GM18868 (cell line): ENCODE measurements around the gene PHACTR3.

ENCODE experiments used
- ATAC-seq: cut with Tn5 transposase; IDR thresholded peaks from one replicate; pipeline ENCODE4 v1.9.1; 2021; ENCODE audit warnings: mild to moderate bottlenecking, moderate library complexity; ENCODE audit not compliant: unreplicated experiment

The PHACTR3 gene

DNA sequence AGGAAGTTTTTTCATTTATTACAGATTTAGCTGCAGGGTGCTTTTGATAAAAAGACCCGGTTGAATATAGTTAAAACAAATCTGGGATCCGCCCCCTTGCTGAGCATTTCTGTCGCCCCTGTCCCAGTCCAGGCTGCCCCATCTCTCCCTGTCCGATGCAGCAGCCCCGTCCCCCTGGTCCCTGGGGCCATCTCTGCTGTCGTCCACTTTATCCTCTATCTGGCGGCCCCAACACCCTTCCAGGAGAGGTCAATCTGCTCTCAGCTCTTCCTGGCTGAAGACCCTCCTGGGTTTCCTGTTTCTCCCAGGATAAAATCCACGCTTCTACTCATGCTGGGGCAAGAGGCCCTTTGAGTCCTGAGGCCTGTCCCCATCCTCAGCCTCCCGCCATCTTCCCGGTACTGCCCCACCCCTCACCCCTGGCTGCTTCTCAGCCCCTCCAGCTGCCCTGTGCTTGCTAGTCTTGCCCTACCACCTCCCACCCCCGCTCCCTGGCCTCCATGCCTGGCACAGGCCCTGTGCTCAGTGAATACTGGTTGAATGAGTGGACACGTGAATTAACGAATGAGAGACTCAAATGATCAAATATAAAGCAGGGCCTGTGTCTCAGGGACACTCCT lies 16.0 kb upstream of the PHACTR3 start:
- no peak for ATAC-seq

GRCh38 chr20:59589086-59589684 lies 15.2 kb upstream of the PHACTR3 start:
- ATAC-seq, result no peak

DNA sequence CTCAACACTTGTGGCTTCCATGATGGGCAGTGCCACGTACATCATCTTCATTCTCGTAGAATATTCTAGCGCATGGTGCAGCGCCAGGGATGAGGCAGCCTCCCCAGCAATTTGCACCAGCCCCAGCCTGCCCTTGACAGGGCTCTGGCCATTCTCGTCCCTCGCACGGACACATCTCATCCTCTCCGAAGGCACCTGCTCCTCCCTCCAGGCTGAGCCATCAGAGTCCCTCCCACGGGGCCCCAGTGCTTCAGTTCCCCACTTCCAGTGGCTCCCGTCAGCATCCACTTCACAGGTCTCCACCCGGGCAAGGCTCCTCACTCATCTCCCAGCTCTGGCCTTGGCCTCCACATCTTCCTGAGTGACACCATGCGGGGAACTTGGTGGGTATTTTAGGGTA lies 13.3 kb upstream of the PHACTR3 start:
- no peak for ATAC-seq

DNA sequence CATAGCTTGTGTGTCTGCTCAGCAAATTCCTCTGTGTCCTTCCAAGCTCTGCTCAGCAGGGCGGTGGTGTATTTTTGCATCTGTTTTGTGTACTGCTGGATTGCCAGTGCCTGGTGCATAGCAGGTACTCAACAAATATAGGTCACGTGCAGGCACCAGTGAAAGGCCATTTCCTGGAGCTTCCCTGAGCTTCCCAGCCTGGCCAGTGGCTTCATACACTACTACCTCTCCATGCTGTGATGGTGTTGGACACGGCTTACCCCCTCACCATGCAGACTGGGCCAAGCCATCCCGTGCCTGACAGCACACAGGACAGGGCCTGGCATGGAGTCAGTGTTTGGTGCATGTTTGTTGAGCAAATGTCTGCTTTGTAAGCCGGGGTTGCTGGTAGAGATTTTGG lies 7.7 kb upstream of the PHACTR3 start:
- ATAC-seq, result no peak

DNA sequence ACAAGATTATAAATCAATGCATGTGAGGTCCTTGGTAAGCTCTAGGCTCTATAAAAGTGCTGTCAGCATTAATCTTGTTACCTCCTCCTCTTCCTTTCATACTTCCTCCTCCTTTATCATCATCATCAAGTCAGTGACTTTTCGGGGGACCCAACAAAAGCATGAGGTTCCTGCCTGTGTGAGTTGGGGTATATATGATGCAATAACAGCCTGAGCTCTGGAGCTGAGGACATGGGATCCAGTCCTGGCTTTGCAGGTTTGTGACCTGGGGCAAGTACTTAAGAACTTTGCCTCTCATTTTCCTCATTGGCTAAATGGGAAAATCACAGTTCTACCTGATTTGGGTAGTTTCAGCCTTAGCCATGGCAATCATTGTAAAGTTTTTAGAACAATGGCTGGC lies 7.1 kb upstream of the PHACTR3 start:
- ATAC-seq, result no peak

- ATAC-seq, result peak; percentile 70
Observed at GRCh38 chr20:59598625-59599310, 5.6 kb upstream of the PHACTR3 start.

- no peak for ATAC-seq
Observed at GRCh38 chr20:59599941-59600340, 4.4 kb upstream of the PHACTR3 start.

DNA sequence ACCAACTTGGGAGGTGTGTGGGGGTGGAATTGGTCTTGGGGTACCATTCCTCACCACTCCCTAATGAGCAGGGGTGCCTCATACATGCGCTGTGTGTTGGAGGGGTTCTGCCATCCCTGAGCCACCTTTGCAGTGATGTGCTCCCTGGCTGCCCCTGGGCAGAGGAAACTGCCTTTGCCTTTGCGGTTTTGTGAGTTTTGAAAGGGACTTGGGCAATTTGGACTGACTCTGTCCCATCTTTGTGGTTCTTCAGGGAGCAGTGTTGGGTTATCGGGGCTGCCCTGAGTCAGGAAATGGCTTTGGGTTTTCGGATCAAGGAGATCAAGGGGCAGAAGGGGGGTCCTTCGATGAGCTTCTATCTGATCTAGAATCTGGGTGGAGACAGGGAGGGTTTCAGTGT lies 3.9 kb upstream of the PHACTR3 start:
- no peak for ATAC-seq

- ATAC-seq, result no peak
Observed at GRCh38 chr20:59602546-59603080, 1.7 kb upstream of the PHACTR3 start.

- ATAC-seq, result no peak
Observed at GRCh38 chr20:59603176-59603575, 1.2 kb upstream of the PHACTR3 start.

- ATAC-seq, result no peak
Observed at GRCh38 chr20:59604741-59605600, 631 bp downstream of the PHACTR3 start.

DNA sequence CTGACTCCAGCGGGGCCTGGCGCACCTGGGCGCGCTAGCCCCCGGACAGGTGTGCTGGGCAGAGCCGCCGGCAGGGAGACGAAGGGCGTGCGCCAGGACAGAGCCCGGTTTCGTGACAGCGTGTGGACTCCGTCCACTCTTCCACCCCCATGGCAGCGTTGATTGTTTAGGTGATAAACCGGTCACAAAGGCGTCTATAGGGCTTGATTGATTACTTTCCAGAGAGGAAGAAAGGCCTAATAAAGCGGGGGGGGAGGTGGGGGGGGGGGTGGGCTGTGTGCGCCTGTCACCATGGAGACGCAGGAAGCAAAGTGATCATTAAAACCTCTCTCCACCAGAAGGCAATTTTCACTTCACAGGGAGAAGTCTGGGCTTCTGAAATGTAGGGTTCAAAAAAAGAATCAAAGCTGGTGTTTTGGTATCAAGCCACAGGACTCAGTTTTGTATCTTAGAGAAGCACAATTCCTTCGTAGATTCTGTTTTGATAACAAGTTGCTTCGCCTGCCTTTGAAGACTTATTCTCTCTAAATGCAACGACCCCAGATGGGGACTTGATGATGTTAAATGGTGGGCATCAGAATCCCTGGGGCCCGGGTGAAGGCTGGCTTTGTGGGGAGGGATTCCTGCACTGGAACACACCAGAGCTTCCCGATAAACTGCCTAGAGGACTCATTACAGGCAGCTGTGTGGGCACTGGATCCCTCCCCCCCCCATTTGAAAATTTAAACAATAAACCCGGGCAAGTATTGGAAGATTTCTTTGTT lies 1.4 kb downstream of the PHACTR3 start:
- ATAC-seq, result no peak

DNA sequence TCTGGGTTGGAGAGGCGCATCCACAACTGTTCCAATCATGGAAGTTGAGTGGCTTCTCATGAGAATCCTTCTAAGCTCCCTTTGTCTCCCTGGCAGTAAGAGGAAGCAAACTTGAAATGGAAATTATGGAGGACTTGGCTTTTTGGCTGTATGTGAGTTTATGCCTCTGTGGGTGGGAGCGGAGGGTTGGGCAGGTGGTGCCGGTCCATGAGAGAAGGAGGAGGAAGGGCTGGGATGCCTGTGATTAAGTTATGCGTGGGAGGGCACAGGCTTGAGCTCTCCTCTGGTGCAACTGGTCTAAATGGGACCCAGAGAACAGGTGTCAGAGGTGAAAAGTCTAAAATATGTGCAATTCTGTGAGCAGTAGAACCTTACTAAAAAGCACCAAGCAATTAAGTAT lies 2.2 kb downstream of the PHACTR3 start:
- no peak for ATAC-seq

DNA sequence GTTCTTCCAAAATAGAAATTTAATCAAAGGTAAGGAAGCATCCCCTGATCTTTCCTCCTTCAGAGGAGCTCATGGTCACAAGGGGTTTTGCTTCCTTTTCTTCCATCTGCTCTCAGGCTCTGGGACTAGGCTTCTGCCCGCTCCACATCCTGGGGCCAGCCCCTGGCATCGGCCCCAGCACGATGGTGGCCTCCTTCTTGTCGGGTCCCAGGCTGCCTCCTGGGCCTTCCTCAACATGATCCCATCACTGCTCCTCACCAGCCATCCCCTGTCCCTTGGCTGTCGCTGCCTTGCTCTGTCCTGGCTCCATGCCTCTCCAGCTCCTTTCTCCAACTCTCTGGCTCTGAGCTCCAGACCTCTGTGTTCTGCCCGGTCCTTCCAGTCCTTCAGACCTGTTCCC lies 4.1 kb downstream of the PHACTR3 start:
- ATAC-seq, result no peak

DNA sequence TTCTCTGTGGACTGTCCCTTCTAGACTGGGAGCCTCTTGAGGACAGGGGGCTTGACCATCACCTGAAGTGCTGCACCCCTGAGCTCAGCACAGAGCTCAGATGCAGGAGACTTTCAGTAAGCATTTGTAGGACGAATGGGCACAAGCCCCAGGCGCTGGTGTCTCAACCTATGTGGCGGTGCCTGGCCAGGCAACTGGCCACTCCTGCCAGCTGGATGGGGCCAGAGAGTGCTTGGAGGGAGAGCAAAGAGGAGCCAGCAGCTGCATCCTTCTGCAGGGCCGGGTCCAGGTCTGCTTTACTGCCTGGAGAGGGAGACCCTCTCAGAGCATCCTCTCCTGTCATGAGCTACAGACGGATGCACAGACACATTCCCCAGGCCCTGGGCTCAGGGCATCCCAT lies 4.5 kb downstream of the PHACTR3 start:
- ATAC-seq, result no peak

GRCh38 chr20:59611286-59611685 lies 6.9 kb downstream of the PHACTR3 start:
- ATAC-seq, result no peak

DNA sequence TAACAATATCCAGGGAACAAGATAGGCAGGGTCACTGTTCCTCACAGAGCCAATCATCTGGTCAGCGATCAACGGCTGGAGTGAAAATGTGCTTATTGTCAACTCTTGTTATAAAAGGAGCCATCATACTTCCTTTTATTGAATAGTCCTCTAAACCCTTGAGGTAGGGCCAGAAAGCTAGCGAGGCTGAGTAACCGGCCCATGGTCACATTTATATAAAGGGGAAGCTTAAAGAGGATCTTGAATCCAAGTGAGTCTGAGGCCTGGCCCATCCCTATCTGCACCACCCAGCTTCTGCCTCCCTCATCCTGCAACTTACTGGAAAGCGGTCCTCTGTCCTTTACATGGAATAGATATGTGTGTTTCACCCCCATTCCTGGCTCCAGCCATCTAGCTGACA lies 9.5 kb downstream of the PHACTR3 start:
- no peak for ATAC-seq

GRCh38 chr20:59614714-59615113 lies 10.4 kb downstream of the PHACTR3 start:
- no peak for ATAC-seq

- no peak for ATAC-seq
Observed at GRCh38 chr20:59616306-59616705, 12.0 kb downstream of the PHACTR3 start.

DNA sequence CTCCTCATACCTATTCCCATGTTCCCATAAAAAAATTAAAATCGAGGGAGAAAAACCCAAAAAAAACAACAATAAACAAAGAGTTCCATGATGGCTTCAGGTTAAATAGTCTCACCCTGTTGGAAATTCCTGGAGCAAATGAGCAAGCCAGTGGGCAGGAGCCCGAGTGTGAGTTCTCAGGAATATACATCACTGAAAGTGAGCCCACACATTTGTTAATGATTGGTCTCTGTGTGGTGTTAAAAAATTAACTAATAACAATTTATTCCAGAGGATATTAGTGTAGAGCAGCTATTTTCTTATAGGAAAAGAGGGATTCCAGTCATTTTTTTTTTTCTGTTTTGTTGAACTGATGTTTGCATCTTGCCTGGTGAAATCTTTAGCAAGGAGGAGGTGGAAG lies 12.9 kb downstream of the PHACTR3 start:
- no peak for ATAC-seq

- no peak for ATAC-seq
Observed at GRCh38 chr20:59618131-59618530, 13.8 kb downstream of the PHACTR3 start.
